Breast epithelium (tissue), 4 donors: ENCODE data around the gene PHC2. TPM values are rescaled to one million over a fixed set of nuclear protein-coding genes. Genes with fewer than 3 reads are reported as not detected.

Experiments
- DNase-seq, 2 donors: peaks; one replicate each; pipeline ENCODE4 v3.0.0-alpha.2; 2019; ENCODE audit warnings: low spot score in 2 of 2
- H3K27ac ChIP-seq, 2 donors: fragments of 200-600 bp; sonication (generic) in 1 of 2; one replicate each; pipeline ENCODE4 v1.5.1; 2016 to 2019; ENCODE audit warnings: mild to moderate bottlenecking in 1 of 2
- H3K27me3 ChIP-seq, 2 donors: fragments of 200-600 bp; sonication (generic) in 1 of 2; one replicate each; pipeline versions ENCODE4 v1.5.1 to v1.6.0; 2017 to 2019; ENCODE audit warnings: control low read depth in 1 of 2, mild to moderate bottlenecking in 1 of 2
- H3K36me3 ChIP-seq: fragments of 200-600 bp; one replicate; pipeline ENCODE4 v1.5.1; 2019
- H3K4me1 ChIP-seq, 2 donors: fragments of 200-600 bp; sonication (generic); one replicate each; pipeline ENCODE4 v1.5.1; 2016 to 2019; ENCODE audit warnings: control low read depth in 1 of 2
- H3K4me3 ChIP-seq, 3 donors: fragments of 200-600 bp; sonication (generic); 1 replicate in 2 of 3; 2 replicates in 1 of 3; pipeline ENCODE4 v1.5.1; 2016 to 2019; ENCODE audit warnings: mild to moderate bottlenecking in 3 of 3, moderate library complexity in 2 of 3
- H3K9me3 ChIP-seq, 2 donors: fragments of 200-600 bp; sonication (generic) in 1 of 2; one replicate each; pipeline ENCODE4 v1.5.1; 2016 to 2019; ENCODE audit warnings: control low read depth in 1 of 2
- CTCF ChIP-seq, 3 donors: fragments of 450-650 bp; IDR thresholded peaks; one replicate each; pipeline ENCODE4 v1.5.1; 2016 to 2017; ENCODE audit warnings: antibody characterized with exemption in 3 of 3, mild to moderate bottlenecking in 3 of 3, moderate library complexity in 3 of 3
- POLR2A ChIP-seq: fragments of 450-650 bp; IDR thresholded peaks from one replicate; pipeline ENCODE4 v1.6.1; 2016; ENCODE audit warnings: antibody characterized with exemption, mild to moderate bottlenecking, moderate library complexity
- POLR2AphosphoS5 ChIP-seq, 3 donors: sonication (generic); formaldehyde crosslinking; IDR thresholded peaks; one replicate each; pipeline ENCODE4 v1.6.1; 2017; ENCODE audit warnings: antibody characterized with exemption in 3 of 3
- intact Hi-C: fragments of 100-400 bp; cut with DNase I; formaldehyde crosslinking; loops from one replicate; pipeline ENCODE4 v1.15.1; 2023; ENCODE audit warnings: low total_unique reads
- total RNA-seq, 3 donors: library from RNA; depleted of rRNA; stranded (reverse); fragments of >200 nt; gene quantifications; one replicate each; pipeline ENCODE4 v1.1.0, GENCODE V29; 2016

Gene PHC2
- total RNA-seq, 3 donors from 2014 or later = 103 to 214 (median 134) TPM

- Histone ChIP-seq H3K36me3 (no peaks in the 10 kb centered on the region), H3K27ac (peak overlapping the region; percentile 98 to 100), H3K4me3 (peak overlapping the region; percentile 94 to 100 (median 97)), H3K27me3 (no peaks in the 10 kb centered on the region), H3K4me1 (peaks cover 0 to 43% of the 10 kb centered on the region in 2 donors), H3K9me3 (no peaks in the 10 kb centered on the region)
- intact Hi-C loops = no loop called here
- TF ChIP-seq POLR2AphosphoS5 (IDR thresholded peaks at IDR 0.05) (no peak), CTCF (IDR thresholded peaks at IDR 0.05) (no peak), POLR2A (no peak)
- DNase-seq = no peak
These were observed 84.4 kb downstream of the PHC2 start for GRCh38 chr1:33346533-33346926.

DNA sequence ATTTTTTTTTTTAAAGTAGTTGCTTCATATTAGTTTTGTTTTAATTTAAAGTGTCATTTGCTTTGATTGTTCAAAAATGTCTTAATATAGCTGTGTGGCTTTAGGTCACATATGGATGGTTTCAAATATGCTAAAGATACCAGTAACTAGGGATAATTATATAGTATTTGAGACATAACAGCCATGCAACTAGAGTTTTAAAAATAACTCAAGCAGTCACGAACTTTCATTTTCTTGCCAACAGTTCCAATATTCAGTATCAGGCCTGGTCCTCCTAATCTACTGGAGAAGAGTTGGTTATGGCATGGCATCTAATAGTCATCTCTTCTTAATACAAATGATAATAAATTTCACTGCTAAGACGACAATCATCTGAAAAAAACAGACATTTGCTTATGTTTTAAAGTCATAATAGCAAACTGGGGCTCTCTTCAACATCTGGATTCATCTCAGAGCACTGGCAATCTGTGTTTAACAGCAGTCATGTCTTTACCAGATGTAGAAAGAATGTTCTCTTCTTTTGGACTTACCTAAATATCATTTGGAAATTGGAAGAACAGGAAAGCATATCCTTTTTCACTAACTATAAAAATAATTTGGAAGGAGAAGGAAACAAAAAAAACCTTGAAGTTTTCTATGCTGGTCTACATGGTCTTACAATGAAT is 85.9 kb downstream of the PHC2 start:
- Histone ChIP-seq H3K4me3 (peak overlapping the region in 1 of 3 donors; percentile 100), H3K4me1 (peaks cover 12 to 58% of the 10 kb centered on the region in 2 donors), H3K27ac (peak overlapping the region; percentile 98 to 100), H3K27me3 (no peaks in the 10 kb centered on the region), H3K9me3 (no peaks in the 10 kb centered on the region), H3K36me3 (no peaks in the 10 kb centered on the region)
- intact Hi-C loops = no loop called here
- no peak for TF ChIP-seq POLR2A
- no peak for TF ChIP-seq CTCF (IDR thresholded peaks at IDR 0.05)
- TF ChIP-seq POLR2AphosphoS5 (IDR thresholded peaks at IDR 0.05) = no peak
- no peak for DNase-seq

- no peak for DNase-seq
- H3K4me3 ChIP-seq = peak overlapping the region in 1 of 3 donors; percentile 100
These were observed 87.4 kb downstream of the PHC2 start for GRCh38 chr1:33343539-33343938.

GRCh38 chr1:33342041-33342723 is 88.7 kb downstream of the PHC2 start:
- peak; percentile 63 to 79 for DNase-seq
- peak overlapping the region; percentile 22 to 56 (median 26) for H3K4me3 ChIP-seq
- TF ChIP-seq CTCF (IDR thresholded peaks at IDR 0.05) (no peak), POLR2A (no peak), POLR2AphosphoS5 (IDR thresholded peaks at IDR 0.05) (no peak)
- H3K36me3 ChIP-seq = no peaks in the 10 kb centered on the region
- peak overlapping the region; percentile 96 to 98 for H3K27ac ChIP-seq
- no peaks in the 10 kb centered on the region for H3K27me3 ChIP-seq
- intact Hi-C loops = no loop called here
- no peaks in the 10 kb centered on the region for H3K9me3 ChIP-seq
- H3K4me1 ChIP-seq = peaks cover 24 to 82% of the 10 kb centered on the region in 2 donors

More at GRCh38 chr1:33343539-33343938, 87.4 kb downstream of the PHC2 start:
- Histone ChIP-seq H3K27ac (peak overlapping the region; percentile 98 to 100), H3K4me1 (peaks cover 19 to 73% of the 10 kb centered on the region in 2 donors), H3K9me3 (no peaks in the 10 kb centered on the region), H3K27me3 (no peaks in the 10 kb centered on the region), H3K36me3 (no peaks in the 10 kb centered on the region)
- intact Hi-C loops = no loop called here
- TF ChIP-seq POLR2A (no peak), CTCF (IDR thresholded peaks at IDR 0.05) (no peak), POLR2AphosphoS5 (IDR thresholded peaks at IDR 0.05) (no peak)

DNA sequence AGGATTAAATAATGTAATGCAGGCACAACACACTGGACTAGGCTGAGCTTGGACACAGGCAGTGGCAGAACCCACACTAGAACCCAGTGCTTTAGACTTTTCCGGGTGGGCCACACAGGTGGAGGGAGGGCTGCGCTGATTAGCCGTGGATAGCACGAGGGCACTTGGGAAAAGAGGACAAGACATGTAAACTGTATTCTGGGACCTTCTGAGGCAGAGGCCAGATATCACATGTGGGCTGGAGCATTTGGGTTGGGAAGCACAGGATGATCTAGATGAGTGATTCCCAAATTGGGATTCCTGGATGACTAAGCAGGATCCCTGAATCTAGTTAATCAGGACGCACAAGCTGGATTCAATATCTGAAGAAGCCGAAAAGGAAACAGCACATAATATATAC is 89.7 kb downstream of the PHC2 start:
- intact Hi-C loops = no loop called here
- Histone ChIP-seq H3K27ac (peak overlapping the region; percentile 96 to 98), H3K27me3 (no peaks in the 10 kb centered on the region), H3K4me3 (peak overlapping the region in 2 of 3 donors; percentile 26 to 56), H3K9me3 (no peaks in the 10 kb centered on the region), H3K36me3 (no peaks in the 10 kb centered on the region), H3K4me1 (peaks cover 24 to 83% of the 10 kb centered on the region in 2 donors)
- TF ChIP-seq POLR2AphosphoS5 (IDR thresholded peaks at IDR 0.05) (peak in 2 of 3 donors; percentile 10 to 66), CTCF (IDR thresholded peaks at IDR 0.05) (no peak), POLR2A (no peak)
- no peak for DNase-seq
